Progenitor cell of endocrine pancreas (in vitro differentiated cells): ENCODE measurements around the gene WDR7. TPM values are rescaled to one million over a fixed set of nuclear protein-coding genes. Genes with fewer than 3 reads are reported as not detected.

Experiments
- DNase-seq: peaks from one replicate; pipeline ENCODE4 v3.0.0; 2021; ENCODE audit warnings: low spot score; ENCODE audit not compliant: unreplicated experiment
- H3K27ac Mint-ChIP-seq: 2 replicates; pipeline ENCODE4 v1.8.0; 2021; ENCODE audit warnings: mild to moderate bottlenecking, moderate library complexity, mixed read lengths
- H3K27me3 Mint-ChIP-seq: 2 replicates; pipeline ENCODE4 v1.8.0; 2021; ENCODE audit warnings: mixed read lengths
- H3K36me3 Mint-ChIP-seq: 2 replicates; pipeline ENCODE4 v1.8.0; 2022; ENCODE audit warnings: mixed read lengths; ENCODE audit not compliant: insufficient read depth
- H3K4me1 Mint-ChIP-seq: 2 replicates; pipeline ENCODE4 v1.8.0; 2021; ENCODE audit warnings: low read depth, mixed read lengths
- H3K4me3 Mint-ChIP-seq: 2 replicates; pipeline ENCODE4 v1.8.0; 2021; ENCODE audit warnings: low read depth, mild to moderate bottlenecking, moderate library complexity, mixed read lengths
- H3K9me3 Mint-ChIP-seq: 2 replicates; pipeline ENCODE4 v1.8.0; 2021; ENCODE audit warnings: low read depth, mixed read lengths
- total RNA-seq: library from RNA; stranded (reverse); gene quantifications from 2 replicates; pipeline ENCODE4 v1.2.1, GENCODE V29; 2021
- TF ChIP-seq, protein P1 (sequence below): fragments of 200-600 bp; sonication (generic); IDR thresholded peaks from one replicate; pipeline ENCODE4 v1.5.0; 2021; ENCODE audit warnings: antibody characterized with exemption, mild to moderate bottlenecking; ENCODE audit not compliant: unreplicated experiment

WDR7 gene
- total RNA-seq, 1 donor from 2014 or later = 23.2 TPM

DNA sequence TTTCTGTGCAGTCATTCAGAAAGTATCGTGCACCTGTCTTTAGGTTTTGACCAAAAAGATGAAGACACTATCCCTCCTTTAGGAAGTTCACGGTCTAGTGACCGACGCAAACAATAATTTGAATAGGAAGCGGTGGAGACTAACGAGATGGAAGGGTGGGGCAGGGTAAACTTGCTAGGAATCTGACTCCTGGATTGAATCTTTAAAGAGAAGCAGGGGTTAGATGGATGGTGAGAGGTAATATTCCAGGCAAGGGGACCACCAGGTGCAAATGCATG lies 12.1 kb upstream of the WDR7 start:
- H3K9me3 Mint-ChIP-seq = peaks cover 5% of the 10 kb centered on the region
- peak overlapping the region; percentile 98 for H3K4me3 Mint-ChIP-seq
- TF ChIP-seq, protein P1, sequence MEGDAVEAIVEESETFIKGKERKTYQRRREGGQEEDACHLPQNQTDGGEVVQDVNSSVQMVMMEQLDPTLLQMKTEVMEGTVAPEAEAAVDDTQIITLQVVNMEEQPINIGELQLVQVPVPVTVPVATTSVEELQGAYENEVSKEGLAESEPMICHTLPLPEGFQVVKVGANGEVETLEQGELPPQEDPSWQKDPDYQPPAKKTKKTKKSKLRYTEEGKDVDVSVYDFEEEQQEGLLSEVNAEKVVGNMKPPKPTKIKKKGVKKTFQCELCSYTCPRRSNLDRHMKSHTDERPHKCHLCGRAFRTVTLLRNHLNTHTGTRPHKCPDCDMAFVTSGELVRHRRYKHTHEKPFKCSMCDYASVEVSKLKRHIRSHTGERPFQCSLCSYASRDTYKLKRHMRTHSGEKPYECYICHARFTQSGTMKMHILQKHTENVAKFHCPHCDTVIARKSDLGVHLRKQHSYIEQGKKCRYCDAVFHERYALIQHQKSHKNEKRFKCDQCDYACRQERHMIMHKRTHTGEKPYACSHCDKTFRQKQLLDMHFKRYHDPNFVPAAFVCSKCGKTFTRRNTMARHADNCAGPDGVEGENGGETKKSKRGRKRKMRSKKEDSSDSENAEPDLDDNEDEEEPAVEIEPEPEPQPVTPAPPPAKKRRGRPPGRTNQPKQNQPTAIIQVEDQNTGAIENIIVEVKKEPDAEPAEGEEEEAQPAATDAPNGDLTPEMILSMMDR = no peak
- H3K27me3 Mint-ChIP-seq = no peaks in the 10 kb centered on the region
- H3K4me1 Mint-ChIP-seq = peaks cover 22% of the 10 kb centered on the region
- peaks cover 12% of the 10 kb centered on the region for H3K36me3 Mint-ChIP-seq
- peak overlapping the region; percentile 99 for H3K27ac Mint-ChIP-seq
- DNase-seq = no peak

DNA sequence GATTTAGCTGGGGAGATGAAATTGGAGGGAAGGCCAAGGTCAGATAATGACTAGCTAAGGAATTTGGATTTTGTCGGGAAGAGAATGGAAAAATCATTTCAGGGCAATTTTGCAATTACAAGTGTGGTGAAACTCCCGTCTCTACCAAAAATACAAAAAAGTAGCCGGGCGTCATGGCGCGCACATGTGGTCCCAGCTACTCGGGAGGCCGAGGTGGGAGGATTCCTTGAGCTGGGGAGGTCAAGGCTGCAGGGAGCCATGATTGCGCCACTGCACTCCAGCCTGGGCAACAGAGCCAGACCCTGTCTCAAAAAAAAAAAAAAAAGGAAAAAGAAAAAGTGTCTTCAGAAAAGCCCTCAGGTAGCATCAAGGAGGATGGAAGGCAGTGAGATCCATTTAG lies 11.6 kb upstream of the WDR7 start:
- H3K27ac Mint-ChIP-seq = no peak overlapping the region
- TF ChIP-seq, protein P1 = no peak
- H3K4me3 Mint-ChIP-seq = peak overlapping the region; percentile 98
- H3K9me3 Mint-ChIP-seq = peaks cover 5% of the 10 kb centered on the region
- H3K4me1 Mint-ChIP-seq = peaks cover 20% of the 10 kb centered on the region
- DNase-seq = no peak
- peaks cover 9% of the 10 kb centered on the region for H3K36me3 Mint-ChIP-seq
- H3K27me3 Mint-ChIP-seq = no peaks in the 10 kb centered on the region

DNA sequence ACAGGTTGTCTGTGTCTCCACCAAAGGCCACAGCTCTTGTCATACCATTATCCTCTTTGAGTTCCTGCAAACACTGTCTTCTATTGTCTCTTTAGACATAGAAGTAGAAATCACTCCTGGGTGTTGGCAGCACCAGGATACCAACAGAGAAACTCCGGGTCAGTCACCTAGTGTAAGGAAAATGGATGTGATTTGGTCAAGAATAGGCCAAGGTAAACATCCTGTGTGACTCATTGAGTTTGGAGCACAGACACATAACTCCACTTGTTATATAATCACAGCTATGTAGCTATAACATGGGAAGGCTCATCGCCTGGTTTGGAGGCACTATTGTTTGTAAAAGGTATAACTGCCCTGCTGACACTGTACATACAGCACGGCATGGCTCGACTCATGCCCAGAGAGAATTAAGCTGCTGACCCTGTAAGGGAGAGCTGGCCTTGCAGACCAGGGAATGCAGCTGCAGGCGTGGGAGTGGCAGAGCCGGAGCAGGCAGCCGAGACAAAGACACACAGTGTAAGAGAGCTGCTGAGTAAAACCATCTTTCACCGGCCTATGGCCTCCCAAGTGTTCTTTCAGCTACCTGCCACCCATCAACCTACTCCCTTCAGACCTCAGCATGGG lies 9.3 kb upstream of the WDR7 start:
- peaks cover 3% of the 10 kb centered on the region for H3K36me3 Mint-ChIP-seq
- peaks cover 11% of the 10 kb centered on the region for H3K4me1 Mint-ChIP-seq
- H3K4me3 Mint-ChIP-seq = no peak overlapping the region
- no peak for DNase-seq
- no peaks in the 10 kb centered on the region for H3K27me3 Mint-ChIP-seq
- peaks cover 5% of the 10 kb centered on the region for H3K9me3 Mint-ChIP-seq
- TF ChIP-seq, protein P1 = no peak
- no peak overlapping the region for H3K27ac Mint-ChIP-seq

DNA sequence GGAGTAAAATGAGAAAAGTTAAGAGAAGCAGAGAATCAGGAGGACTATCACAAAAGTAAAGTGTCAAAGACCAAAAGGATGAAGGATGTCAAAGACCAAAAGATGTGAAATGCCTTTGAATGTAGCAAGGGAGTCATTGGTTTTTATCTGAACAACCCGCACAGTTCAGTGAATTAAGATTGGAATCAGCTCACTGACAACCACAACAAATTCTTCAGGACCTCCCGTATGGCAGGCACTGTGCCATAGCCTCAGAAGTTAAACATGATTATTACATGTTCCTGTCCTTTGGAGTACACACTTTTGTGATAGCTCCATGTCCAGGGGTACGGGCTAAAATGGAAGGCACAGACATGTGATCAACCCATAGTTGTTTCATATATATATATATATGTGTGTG lies 7.8 kb upstream of the WDR7 start:
- H3K36me3 Mint-ChIP-seq = peaks cover 3% of the 10 kb centered on the region
- H3K27me3 Mint-ChIP-seq = no peaks in the 10 kb centered on the region
- H3K4me3 Mint-ChIP-seq = no peak overlapping the region
- peaks cover 4% of the 10 kb centered on the region for H3K4me1 Mint-ChIP-seq
- no peak for DNase-seq
- H3K27ac Mint-ChIP-seq = no peak overlapping the region
- TF ChIP-seq, protein P1 = no peak
- peaks cover 5% of the 10 kb centered on the region for H3K9me3 Mint-ChIP-seq

DNA sequence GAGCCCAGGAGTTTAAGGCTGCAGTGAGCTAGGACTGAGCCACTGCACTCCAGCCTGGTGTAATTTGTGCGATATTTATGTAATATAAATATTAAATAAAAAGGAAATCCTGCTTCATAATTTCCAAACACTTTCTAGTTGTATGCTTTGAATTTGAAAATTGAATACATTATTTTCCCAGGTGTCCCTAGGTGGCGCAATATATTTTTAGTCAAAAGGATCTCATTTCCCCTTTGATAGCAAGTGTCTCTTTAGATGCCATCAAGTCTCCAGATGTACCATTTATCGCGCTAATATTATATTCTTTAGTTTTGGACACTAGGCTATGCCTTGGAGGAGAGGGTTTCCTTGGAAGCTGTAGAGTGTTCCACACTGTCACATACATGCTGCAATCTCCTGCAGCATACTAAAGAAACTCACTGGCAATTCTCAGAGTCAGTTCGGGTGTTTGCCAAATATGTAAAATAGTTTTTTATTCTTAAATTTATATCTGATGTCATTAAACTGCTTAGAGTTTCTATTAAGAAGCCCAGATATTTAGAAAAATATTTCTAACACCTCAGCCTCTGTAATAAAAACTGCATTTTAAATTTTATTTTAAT lies 5.6 kb upstream of the WDR7 start:
- DNase-seq = no peak
- no peak overlapping the region for H3K4me3 Mint-ChIP-seq
- no peaks in the 10 kb centered on the region for H3K27me3 Mint-ChIP-seq
- no peaks in the 10 kb centered on the region for H3K9me3 Mint-ChIP-seq
- TF ChIP-seq, protein P1 = peak; percentile 64
- H3K4me1 Mint-ChIP-seq = no peaks in the 10 kb centered on the region
- H3K27ac Mint-ChIP-seq = no peak overlapping the region
- no peaks in the 10 kb centered on the region for H3K36me3 Mint-ChIP-seq
